HG02763 (cell line): ENCODE results near the gene FJX1.

Experiments
- ATAC-seq: cut with Tn5 transposase; IDR thresholded peaks from one replicate; pipeline ENCODE4 v1.9.1; 2021; ENCODE audit warnings: mild to moderate bottlenecking, moderate library complexity; ENCODE audit not compliant: unreplicated experiment

The FJX1 gene

DNA sequence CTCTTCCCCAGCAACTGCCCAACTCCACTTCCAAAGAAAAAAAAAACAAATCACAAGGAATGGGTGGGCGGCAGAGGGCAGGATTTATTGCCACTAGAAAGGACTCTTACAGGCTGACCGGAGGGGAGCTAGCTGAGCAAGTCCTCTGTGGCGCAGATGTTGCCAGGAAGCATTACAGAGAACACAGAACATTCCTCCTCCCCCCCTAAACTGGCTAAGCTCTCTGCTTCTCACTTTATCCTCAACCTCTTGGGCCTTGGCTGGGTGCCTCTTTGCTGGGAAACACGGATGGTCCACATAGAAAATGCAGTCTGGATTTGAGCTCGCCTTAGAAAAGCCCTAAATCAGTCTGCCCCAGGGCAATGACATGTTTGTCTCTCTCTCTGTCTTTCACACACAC is 12.6 kb upstream of the FJX1 start:
- no peak for ATAC-seq

DNA sequence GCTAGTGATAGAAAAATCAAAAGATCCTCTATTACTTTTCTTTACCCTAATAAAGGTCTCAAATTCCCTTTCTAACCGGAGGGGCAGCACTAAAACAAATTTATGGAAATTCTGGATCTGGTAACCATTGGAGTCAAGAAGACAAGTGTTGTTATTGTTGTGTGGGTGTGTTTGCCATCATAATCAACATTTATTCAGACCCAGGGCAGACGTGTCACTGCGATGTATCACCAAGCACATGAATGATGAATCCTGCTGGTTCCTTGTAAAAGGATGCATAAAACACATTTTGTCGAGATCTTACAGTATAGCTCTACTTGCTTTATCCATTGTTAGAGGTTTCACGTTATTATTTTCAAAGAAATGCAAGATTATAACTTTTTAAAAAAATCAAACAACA is 12.1 kb upstream of the FJX1 start:
- no peak for ATAC-seq

DNA sequence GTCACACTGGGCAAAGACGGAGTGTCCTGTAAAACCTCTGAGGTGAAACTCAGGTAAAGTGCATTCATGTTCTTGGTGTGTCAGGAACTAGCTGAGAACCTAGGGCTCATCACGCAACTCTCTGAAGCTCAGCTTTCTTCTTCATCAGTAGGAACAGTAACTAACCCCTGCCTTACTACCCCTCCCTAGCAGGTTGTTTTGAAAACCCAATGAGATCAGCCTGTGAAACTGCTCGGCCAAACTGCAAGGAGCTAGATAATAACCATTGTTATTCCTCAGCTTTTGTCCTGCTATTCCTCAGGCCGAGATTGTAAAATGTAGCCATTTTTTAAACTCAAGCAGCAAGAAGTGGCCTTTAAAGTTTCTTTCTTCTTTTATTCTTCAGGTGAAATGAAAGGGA is 9.8 kb upstream of the FJX1 start:
- no peak for ATAC-seq

DNA sequence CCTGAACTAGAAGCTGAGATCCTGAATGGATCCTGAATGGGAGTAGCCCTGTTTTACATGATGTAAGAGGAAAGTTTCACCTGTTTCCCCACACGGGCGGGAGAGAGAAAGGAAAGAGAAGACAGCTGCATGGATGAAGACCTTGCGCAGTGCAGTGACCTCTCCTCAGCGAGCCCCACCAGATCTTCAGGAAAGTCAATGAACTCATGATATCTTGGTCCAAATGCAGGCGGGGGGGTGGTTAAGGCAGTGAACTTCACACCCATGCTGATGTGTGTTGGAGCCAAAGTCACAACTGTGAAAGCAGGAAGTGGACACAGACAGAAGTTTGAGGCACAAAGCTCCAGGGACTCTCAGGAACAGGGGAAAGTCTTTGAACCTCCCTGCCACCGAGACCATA is 8.6 kb upstream of the FJX1 start:
- ATAC-seq = no peak

DNA sequence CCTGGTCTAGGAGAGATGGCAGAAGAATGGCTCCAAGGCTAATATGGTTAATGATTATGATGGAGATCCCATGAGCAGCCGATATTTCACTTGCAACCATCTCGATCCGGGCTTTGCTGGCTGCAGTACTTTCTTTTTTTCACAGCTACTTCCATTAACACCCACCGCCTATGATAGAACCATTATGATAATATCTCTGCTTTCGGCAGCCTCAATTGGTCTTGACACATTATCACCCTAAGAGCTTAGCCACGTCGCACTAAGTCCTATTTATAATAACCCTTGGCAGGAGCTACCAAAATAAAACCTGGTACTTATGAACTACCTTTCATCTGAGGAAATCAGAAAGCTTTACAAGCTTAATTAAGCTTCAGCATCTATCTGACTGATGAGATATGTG is 7.6 kb upstream of the FJX1 start:
- no peak for ATAC-seq

DNA sequence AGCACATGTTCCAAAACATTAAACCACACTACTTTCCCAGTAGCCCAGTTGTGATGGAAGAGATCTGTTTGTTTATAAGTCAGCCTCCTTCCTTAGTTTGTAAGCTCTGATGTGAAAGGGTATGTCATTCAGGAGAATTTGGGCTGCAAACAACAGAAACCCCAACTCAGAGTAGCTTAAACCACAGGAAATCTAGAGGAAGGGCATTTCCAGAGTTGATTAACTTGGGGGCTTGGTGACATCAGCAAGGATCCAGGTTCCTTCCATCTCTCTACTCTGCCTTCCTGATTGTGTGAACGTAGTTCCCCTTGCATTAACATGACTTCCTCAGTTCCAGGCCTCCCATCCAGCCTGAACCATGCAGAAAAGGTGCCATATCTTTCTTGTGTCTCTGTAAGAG is 6.5 kb upstream of the FJX1 start:
- no peak for ATAC-seq

DNA sequence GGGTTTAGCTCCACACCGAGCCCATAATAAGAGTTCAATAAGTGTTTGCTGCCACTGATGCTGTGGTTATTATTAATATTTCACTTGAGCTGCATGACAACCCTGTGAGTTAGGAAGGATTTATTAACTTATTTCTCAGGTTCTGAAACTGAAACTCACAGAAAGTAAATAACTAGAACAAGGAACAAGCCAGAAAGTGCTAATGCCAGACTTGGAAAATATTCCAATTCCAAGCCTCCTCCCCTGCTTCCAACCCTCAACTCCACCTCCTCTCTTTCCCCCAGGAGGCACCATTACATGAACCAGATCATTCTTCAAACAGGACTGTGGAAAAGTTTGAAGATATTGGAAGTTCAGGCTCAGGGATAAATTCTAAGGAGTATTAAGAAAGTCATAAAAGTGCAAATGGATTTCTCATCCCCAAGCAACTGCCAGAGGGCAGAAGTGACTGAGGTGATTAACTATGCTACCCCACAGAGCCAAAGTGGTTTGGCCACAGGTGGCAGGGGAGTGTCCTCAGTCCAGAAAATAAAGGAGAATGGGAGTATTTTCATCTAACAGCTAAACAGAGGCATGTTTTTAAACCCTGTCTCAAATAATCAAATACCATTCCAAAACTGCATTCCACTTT is 3.2 kb upstream of the FJX1 start:
- ATAC-seq = no peak

DNA sequence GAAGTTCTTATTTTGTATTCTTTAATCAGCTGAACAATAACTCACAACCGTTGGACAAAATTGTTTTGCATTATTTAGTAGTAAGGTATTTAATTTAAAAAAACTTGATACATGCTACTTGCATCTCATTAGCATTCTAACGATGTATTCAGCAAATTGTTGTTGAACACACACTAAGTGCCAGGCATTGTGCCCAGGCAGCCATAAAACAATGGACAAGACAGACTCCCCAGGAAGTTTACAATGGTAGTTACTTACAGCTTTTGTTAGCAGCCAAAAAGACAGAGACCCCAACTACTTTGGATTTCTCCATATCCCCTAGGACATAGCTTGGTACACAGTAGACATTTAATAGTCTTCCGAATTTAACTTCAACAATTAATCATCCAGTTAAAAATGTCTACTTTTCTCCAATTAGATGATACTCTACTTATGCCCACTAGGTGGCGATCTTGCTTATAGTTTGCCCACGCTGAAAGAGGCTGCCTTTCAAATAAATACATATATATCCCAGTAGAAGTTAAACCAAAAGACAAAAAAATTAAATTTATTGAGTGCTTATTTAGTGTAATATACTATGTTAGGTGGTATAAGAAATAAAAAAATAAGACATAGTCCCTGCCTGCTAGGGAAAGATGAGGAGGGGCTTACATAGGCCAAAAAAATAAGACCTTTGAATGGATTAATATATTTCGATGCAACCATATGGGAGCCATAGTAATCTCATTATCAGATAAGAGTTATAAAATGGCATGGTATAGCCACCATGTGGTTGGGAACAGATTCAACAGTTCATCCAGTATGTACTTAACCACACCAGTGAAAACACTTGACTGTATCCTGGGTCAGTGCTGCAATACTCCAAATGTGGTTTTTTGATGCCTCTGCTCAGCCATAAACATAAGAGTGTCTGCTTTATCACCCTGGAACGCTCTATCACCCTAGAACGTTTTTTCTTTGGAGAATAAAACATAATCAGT is 2.0 kb upstream of the FJX1 start:
- no peak for ATAC-seq

DNA sequence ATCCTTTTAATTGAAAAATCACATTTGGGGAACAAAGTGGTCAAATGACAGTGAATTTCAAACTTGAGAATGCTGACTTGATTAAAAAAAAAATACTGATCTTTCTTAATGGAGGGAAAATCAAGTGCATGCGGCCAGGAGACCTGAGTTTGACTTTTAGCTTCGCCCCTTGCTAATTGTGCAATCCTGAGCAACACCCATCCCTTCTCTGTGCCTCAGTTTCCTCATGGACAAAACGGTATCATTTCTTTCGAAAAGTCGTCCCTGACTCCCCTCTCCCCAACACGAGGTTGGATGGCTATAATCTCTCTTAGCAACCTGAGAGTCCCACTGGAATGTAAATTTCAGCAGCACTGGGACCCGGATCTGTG is 959 bp upstream of the FJX1 start:
- ATAC-seq = no peak

DNA sequence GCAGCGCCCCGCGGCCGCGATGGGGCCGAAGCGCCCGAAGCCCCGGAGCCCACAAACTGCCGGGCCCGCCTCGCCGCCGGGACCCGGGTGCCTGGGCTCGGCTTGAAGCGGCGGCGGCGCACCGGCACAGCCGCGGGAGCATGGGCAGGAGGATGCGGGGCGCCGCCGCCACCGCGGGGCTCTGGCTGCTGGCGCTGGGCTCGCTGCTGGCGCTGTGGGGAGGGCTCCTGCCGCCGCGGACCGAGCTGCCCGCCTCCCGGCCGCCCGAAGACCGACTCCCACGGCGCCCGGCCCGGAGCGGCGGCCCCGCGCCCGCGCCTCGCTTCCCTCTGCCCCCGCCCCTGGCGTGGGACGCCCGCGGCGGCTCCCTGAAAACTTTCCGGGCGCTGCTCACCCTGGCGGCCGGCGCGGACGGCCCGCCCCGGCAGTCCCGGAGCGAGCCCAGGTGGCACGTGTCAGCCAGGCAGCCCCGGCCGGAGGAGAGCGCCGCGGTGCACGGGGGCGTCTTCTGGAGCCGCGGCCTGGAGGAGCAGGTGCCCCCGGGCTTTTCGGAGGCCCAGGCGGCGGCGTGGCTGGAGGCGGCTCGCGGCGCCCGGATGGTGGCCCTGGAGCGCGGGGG is 346 bp downstream of the FJX1 start:
- peak; percentile 38 for ATAC-seq

DNA sequence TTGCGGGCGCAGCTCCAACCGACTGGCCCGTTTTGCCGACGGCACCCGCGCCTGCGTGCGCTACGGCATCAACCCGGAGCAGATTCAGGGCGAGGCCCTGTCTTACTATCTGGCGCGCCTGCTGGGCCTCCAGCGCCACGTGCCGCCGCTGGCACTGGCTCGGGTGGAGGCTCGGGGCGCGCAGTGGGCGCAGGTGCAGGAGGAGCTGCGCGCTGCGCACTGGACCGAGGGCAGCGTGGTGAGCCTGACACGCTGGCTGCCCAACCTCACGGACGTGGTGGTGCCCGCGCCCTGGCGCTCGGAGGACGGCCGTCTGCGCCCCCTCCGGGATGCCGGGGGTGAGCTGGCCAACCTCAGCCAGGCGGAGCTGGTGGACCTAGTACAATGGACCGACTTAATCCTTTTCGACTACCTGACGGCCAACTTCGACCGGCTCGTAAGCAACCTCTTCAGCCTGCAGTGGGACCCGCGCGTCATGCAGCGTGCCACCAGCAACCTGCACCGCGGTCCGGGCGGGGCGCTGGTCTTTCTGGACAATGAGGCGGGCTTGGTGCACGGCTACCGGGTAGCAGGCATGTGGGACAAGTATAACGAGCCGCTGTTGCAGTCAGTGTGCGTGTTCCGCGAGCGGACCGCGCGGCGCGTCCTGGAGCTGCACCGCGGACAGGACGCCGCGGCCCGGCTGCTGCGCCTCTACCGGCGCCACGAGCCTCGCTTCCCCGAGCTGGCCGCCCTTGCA is 1.0 kb downstream of the FJX1 start:
- ATAC-seq = peak; percentile 24

DNA sequence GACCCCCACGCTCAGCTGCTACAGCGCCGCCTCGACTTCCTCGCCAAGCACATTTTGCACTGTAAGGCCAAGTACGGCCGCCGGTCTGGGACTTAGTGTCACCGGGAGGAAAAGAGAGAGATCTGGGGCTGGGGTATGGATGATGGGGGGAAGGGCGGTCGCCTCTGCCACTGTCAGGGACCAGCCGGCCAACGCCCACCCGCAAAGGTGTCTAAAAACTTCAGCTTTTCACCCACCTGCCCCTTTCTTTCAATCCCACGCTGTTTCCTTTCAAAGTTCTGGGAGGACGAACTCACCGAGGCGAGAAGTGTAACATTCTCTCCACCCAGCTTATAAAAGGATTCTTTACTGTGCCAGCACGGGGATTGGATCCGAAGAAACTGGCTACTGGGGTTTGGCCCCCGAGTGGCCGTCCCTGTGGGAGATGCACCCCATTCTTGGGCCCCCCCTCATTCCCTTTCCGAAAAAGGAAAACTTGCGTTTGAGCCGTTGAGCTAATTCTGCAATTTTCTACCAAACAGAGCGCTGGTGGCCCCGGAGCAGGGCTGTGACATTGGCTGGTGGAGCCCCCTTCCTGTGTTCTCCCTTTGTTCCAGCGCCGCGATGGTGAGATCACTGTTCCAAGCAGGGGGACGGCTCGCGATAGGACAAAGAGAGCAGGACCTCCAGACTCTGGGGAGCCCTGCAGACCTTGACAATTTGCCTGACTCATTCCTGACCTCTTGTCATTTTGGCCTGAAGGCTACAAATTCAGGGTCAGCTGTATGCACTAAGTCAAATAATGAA is 1.8 kb downstream of the FJX1 start:
- no peak for ATAC-seq

DNA sequence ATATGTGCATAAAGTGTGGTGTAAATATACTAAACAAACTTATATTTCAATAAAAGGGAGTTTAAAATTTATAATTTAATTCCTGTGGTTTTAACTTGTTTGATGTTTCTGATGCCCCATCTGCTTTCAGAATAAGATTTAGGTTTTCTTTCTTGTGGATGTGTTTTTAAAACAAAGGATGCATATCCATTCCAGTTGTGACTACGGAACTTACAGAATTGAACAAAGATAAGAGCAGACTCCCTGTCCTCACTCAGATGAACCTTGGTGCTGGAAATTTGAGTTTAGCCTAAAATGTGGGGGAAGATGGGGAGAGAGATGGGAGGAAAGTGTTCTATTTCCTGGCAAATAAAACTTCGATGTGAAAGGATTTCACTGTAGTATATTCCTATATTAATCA is 2.5 kb downstream of the FJX1 start:
- ATAC-seq = no peak

DNA sequence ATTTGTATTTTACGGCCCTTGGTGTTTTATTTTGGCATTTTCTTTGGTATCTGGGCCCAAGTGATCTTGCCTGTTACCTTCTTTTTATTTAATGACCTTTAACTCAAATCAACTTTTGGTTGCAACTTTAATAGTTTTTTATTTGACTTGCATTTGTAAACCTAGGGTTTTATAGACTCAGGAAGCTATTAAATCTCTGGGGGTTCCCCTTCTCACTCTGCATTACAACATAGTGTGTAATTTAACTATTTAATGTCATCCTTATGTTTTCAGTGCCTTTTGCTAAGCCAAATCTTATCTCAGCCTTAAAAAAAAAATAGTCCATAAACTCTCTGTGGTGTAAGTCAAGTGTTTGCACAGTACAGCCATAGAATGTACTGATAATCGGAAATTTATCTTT is 3.4 kb downstream of the FJX1 start:
- no peak for ATAC-seq

DNA sequence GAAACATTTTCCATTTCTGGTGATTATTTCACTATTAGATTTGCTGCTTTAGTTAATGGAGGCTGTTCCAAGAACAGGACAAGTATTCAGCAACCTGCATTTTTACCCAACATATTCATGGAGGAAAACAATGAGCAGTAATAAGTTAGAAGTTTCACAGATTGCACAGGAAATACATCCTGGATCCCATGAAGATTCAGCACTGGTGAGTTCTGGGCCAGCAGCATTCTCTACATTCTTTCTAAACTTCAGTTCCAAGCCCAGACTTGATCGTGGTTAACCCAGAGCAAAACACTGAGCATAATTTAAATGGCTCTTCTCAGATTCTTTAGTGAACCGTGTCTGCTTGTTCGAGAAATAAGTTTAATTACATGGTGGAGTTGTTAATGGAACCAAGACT is 3.8 kb downstream of the FJX1 start:
- ATAC-seq = no peak

DNA sequence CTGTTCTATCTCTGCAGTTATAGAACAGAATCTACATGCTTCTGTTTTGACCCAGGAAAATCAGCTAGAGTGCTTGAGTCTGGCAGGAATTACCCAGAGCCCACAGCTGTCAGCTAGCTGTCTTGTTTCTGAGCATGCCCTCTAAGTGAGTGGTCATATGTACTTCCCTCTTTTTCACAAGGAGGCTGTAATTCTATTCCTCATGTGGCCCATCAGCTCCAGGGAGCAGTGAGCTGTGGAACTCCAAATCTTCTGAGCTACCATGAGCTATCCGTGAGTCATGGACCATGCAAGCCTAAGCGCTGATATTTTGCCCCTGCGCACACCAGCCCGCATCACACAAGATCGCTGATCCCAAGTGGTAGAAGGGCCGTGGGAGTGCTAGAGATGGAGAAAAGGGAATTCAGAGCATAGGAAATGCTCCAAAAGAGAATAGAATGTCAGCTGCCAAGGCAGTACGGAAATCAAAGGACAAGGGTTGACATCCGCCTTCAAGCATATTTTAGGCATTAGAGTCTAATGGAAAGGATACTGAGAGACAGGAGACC is 5.4 kb downstream of the FJX1 start:
- ATAC-seq = no peak

DNA sequence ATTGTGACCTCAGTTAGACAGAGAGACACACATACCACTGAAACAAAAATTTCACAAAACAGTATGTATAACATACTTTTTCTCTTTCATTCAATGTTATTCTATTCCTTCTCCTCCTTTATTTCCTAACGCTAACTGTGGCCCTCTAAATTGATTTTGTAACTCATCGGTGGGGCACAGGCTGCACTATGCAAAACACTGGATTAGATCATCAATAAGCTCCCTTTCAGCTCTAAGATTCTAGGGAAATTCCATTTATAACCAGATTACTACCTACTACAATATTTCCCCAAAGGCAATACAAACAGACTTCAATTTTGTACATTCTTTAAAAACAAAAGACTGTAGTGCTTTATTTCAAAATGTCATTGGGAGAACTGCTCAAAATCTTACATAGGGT is 6.1 kb downstream of the FJX1 start:
- ATAC-seq = no peak

DNA sequence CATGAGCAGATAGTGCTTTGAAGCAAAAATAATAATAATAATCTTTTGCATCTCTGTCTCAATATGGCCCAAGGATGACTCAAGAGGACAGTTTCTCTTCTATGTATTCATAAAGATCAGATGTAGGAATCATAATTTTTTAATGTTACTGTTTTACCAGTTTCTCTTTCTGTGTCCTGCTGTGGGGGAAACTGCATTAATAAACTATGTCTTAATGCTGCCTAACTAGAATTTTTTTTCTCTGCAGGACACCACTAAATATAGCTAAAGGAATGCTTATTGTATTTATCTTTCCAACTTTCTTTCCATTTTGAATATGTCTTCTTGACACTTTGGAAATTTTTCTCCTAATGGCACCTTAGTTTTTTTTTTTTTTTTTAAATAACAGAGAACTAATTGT is 6.5 kb downstream of the FJX1 start:
- ATAC-seq = no peak

DNA sequence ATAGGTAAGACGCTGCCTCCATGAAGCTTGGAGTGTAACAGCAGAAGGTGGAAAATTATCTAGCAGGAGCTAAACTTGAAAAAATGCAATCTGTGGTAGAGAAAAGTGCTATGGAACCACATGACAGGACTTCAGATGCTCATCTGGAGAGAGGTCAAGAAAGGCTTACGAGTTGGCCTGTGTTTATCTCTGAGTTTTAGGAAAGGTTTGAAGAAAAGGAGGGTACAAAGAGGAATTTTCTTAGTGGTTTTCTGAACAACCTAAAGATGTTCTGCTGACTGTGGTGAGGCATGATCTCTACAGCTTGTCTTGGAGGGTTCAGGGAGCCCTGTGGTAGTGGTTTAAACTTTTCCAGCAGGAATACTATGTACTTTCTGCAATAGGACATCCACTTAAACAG is 8.2 kb downstream of the FJX1 start:
- no peak for ATAC-seq

DNA sequence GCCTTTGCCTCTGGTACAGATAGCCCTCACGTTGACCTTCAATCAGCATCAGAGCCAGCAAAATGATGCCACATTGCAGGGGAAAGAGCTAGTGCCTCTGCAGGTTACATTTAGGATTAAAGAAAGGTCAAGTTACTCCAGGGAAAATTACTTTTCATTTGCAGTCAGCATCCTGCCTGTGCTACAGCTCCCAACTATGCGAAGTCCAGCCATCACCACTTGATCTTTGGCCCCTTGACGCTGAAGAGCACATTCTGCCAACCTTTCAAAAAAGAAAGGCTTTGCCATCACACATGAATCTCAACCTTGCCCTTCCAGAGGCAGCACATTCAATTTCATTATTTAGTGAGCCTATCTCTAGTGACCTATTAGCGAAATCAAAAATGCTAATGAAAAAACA is 11.3 kb downstream of the FJX1 start:
- no peak for ATAC-seq
